Measurements from ENCODE around the gene A3GALT2.

- TF ChIP-seq SIN3A (IDR thresholded peaks at IDR 0.05; ENCODE audit: borderline replicate concordance, insufficient read depth, low read length) (no peak), POLR2AphosphoS5 (IDR thresholded peaks at IDR 0.05; ENCODE audit: low read depth, low read length) (no peak)
These were observed 51.3 kb downstream of the A3GALT2 start for GRCh38 chr1:33269621-33270020.
